Peyer's patch (tissue), 4 donors: ENCODE measurements around the gene MYPN.

ENCODE experiments used
- CTCF ChIP-seq, 6 experiments: fragments of 450-650 bp in 4 of 6; fragments of 200-600 bp in 2 of 6; sonication (generic) in 1 of 6; IDR thresholded peaks; one replicate each; pipeline ENCODE4 v1.5.1; 2017 to 2019; ENCODE audit warnings: antibody characterized with exemption in 6 of 6, mild to moderate bottlenecking in 3 of 6, moderate library complexity in 1 of 6
- POLR2A ChIP-seq, 2 donors: fragments of 450-650 bp; IDR thresholded peaks; one replicate each; pipeline ENCODE4 v1.5.1; 2017; ENCODE audit warnings: antibody characterized with exemption in 2 of 2, mild to moderate bottlenecking in 2 of 2, moderate library complexity in 2 of 2

GRCh38 chr10:68144709-68145108 lies 35.4 kb downstream of the MYPN start:
- TF ChIP-seq CTCF (IDR thresholded peaks at IDR 0.05): no peak
- no peak for TF ChIP-seq POLR2A (IDR thresholded peaks at IDR 0.05)
